ENCODE results near the gene ARF5.

DNA sequence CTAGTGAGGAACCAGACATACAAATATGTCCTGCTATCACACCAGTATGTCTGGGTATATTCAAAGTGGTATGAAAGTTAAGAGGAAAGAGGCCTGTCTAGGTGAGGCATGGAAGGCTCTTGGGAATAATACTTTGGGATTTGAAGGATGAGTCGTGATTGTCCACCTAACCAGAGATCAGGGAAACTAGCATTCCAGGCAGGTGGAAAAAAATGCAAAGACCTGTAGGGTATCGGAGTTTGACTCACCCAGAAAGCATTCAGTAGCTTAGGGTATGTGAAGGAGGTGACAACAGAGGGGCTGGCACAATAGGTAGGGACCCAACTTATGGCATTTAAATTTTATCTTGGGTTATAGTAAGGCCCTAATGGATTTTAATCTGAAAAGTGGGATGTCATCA, 1.9 kb upstream of the ARF5 start:
- TF ChIP-seq, protein P1, sequence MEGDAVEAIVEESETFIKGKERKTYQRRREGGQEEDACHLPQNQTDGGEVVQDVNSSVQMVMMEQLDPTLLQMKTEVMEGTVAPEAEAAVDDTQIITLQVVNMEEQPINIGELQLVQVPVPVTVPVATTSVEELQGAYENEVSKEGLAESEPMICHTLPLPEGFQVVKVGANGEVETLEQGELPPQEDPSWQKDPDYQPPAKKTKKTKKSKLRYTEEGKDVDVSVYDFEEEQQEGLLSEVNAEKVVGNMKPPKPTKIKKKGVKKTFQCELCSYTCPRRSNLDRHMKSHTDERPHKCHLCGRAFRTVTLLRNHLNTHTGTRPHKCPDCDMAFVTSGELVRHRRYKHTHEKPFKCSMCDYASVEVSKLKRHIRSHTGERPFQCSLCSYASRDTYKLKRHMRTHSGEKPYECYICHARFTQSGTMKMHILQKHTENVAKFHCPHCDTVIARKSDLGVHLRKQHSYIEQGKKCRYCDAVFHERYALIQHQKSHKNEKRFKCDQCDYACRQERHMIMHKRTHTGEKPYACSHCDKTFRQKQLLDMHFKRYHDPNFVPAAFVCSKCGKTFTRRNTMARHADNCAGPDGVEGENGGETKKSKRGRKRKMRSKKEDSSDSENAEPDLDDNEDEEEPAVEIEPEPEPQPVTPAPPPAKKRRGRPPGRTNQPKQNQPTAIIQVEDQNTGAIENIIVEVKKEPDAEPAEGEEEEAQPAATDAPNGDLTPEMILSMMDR (IDR thresholded peaks at IDR 0.05 in 8 of 11, conservative IDR thresholded peaks at IDR 0.05 in 3 of 11) = no peak
- TF ChIP-seq POLR2A (IDR thresholded peaks at IDR 0.05) (no peak), POLR2AphosphoS5 (IDR thresholded peaks at IDR 0.05) (no peak)
